ENCODE measurements around the gene NECTIN3. TPM values are rescaled to one million over a fixed set of nuclear protein-coding genes. Genes with fewer than 3 reads are reported as not detected.

NECTIN3 gene
- total RNA-seq, 1 experiment from 2014 or later, result 18.8 TPM

DNA sequence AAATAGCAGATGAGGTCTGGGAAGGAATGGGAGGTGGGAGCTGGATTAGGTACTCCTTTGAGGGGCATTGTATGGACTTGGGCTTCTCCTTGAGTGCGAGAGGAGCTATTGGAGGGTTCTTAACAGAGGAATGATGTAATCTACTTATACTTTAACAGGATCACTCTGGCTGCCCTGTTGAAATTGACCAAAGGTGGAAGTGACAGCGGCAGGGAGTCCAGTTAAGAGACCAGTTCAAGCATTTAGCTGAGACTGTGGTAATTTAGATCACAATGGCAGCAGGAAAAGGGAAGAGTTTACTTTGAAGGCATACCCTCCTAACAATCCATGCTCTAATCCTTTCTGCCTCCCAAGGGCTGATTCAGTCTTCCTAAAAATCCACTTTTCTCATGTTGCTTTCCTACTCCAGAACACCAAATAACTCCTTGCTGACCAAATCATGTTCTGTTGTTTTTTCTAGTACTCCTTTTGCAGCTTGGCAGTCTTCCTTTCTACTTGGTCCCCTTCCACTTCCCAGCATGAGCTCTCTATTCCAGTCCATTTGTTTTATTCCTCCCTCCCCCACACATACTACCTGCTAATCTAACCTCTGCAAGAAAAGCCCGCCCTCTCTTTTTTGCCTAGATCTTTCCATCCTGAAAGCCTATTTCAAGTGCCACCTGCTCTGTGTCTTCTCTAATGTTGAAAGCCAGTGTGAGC lies 139.4 kb downstream of the NECTIN3 start:
- Histone ChIP-seq H3K4me3 (ENCODE audit: low read depth in 2 of 2, low read length in 2 of 2) (no peak overlapping the region), H3K27ac (ENCODE audit: low read length) (no peak overlapping the region), H3K36me3 (ENCODE audit: control insufficient read depth, insufficient read depth, low read length) (no peaks in the 10 kb centered on the region), H3K9me3 (ENCODE audit: control insufficient read depth, insufficient read depth, low read depth, low read length) (no peaks in the 10 kb centered on the region), H3K4me1 (ENCODE audit: control insufficient read depth, insufficient read depth, low read length) (no peaks in the 10 kb centered on the region), H3K27me3 (ENCODE audit: control insufficient read depth, insufficient read depth, low read length) (no peaks in the 10 kb centered on the region)
- CTCF ChIA-PET, result no interaction called here
- BruUV-seq (replicated peaks), result no TSS peak
- TF ChIP-seq POLR2AphosphoS5 (IDR thresholded peaks at IDR 0.05; ENCODE audit: low read depth, low read length) (no peak), TCF7L2 (IDR thresholded peaks at IDR 0.05; ENCODE audit: low read depth, low read length) (no peak), SIN3A (IDR thresholded peaks at IDR 0.05; ENCODE audit: borderline replicate concordance, insufficient read depth, low read depth, low read length) (no peak)
- TF ChIP-seq, protein P1, sequence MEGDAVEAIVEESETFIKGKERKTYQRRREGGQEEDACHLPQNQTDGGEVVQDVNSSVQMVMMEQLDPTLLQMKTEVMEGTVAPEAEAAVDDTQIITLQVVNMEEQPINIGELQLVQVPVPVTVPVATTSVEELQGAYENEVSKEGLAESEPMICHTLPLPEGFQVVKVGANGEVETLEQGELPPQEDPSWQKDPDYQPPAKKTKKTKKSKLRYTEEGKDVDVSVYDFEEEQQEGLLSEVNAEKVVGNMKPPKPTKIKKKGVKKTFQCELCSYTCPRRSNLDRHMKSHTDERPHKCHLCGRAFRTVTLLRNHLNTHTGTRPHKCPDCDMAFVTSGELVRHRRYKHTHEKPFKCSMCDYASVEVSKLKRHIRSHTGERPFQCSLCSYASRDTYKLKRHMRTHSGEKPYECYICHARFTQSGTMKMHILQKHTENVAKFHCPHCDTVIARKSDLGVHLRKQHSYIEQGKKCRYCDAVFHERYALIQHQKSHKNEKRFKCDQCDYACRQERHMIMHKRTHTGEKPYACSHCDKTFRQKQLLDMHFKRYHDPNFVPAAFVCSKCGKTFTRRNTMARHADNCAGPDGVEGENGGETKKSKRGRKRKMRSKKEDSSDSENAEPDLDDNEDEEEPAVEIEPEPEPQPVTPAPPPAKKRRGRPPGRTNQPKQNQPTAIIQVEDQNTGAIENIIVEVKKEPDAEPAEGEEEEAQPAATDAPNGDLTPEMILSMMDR (IDR thresholded peaks at IDR 0.05), result no peak
- TF ChIP-seq, protein P2, sequence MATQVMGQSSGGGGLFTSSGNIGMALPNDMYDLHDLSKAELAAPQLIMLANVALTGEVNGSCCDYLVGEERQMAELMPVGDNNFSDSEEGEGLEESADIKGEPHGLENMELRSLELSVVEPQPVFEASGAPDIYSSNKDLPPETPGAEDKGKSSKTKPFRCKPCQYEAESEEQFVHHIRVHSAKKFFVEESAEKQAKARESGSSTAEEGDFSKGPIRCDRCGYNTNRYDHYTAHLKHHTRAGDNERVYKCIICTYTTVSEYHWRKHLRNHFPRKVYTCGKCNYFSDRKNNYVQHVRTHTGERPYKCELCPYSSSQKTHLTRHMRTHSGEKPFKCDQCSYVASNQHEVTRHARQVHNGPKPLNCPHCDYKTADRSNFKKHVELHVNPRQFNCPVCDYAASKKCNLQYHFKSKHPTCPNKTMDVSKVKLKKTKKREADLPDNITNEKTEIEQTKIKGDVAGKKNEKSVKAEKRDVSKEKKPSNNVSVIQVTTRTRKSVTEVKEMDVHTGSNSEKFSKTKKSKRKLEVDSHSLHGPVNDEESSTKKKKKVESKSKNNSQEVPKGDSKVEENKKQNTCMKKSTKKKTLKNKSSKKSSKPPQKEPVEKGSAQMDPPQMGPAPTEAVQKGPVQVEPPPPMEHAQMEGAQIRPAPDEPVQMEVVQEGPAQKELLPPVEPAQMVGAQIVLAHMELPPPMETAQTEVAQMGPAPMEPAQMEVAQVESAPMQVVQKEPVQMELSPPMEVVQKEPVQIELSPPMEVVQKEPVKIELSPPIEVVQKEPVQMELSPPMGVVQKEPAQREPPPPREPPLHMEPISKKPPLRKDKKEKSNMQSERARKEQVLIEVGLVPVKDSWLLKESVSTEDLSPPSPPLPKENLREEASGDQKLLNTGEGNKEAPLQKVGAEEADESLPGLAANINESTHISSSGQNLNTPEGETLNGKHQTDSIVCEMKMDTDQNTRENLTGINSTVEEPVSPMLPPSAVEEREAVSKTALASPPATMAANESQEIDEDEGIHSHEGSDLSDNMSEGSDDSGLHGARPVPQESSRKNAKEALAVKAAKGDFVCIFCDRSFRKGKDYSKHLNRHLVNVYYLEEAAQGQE (IDR thresholded peaks at IDR 0.05; ENCODE audit: insufficient read depth in 1 of 2, low read depth in 2 of 2, low read length in 1 of 2), result no peak
- intact Hi-C loops (cut with micrococcal nuclease; ENCODE audit: unreplicated experiment), result no loop called here
- DNase-seq (ENCODE audit: low read depth, low spot score), result no peak
- no peak for ATAC-seq
- POLR2A ChIA-PET, result no interaction called here
- in situ Hi-C loops (cut with HindIII; ENCODE audit: low pct_unique_long_range_greater_than_20kb, low sequenced_read_pairs), result no loop called here

DNA sequence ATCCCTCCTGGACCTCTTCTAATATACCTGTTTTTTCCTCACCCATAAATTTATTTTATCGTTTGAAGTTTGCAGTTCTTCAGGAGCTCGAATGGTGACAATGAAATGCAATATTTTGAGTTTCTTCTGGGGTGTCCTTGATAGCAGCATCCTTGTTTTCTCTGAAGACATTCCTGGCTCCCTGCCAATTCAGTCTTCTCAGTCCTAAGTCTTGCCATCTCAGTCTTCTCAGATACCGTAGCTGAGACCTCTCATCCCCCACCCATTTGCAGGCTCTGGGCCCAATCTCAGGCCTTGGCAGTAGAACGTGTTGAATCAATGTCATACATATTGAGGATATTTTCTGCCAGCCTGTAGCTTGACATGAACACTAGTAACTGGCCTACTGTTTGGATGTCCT lies 140.9 kb downstream of the NECTIN3 start:
- H3K9me3 ChIP-seq (ENCODE audit: control insufficient read depth, insufficient read depth, low read depth, low read length), result no peaks in the 10 kb centered on the region
- in situ Hi-C loops (cut with HindIII; ENCODE audit: low pct_unique_long_range_greater_than_20kb, low sequenced_read_pairs) (no loop called here), intact Hi-C loops (cut with micrococcal nuclease; ENCODE audit: unreplicated experiment) (no loop called here)
- H3K36me3 ChIP-seq (ENCODE audit: control insufficient read depth, insufficient read depth, low read length), result no peaks in the 10 kb centered on the region
- no peaks in the 10 kb centered on the region for H3K27me3 ChIP-seq (ENCODE audit: control insufficient read depth, insufficient read depth, low read length)
- H3K4me1 ChIP-seq (ENCODE audit: control insufficient read depth, insufficient read depth, low read length), result no peaks in the 10 kb centered on the region
- BruUV-seq (replicated peaks), result no TSS peak
- H3K27ac ChIP-seq (ENCODE audit: low read length), result no peak overlapping the region
- DNase-seq (ENCODE audit: low read depth, low spot score) (no peak), ATAC-seq (no peak)
- CTCF ChIA-PET, result no interaction called here
- TF ChIP-seq POLR2AphosphoS5 (IDR thresholded peaks at IDR 0.05; ENCODE audit: low read depth, low read length) (no peak), SIN3A (IDR thresholded peaks at IDR 0.05; ENCODE audit: borderline replicate concordance, insufficient read depth, low read depth, low read length) (no peak), TCF7L2 (IDR thresholded peaks at IDR 0.05; ENCODE audit: low read depth, low read length) (no peak)
- TF ChIP-seq, protein P2 (IDR thresholded peaks at IDR 0.05; ENCODE audit: insufficient read depth in 1 of 2, low read depth in 2 of 2, low read length in 1 of 2), result no peak
- TF ChIP-seq, protein P1 (IDR thresholded peaks at IDR 0.05), result no peak
- no peak overlapping the region for H3K4me3 ChIP-seq (ENCODE audit: low read depth in 2 of 2, low read length in 2 of 2)
- POLR2A ChIA-PET, result no interaction called here

Data from Panc1 (cell line).